HG02884 (cell line): Measurements from ENCODE around the gene SOCS3.

Experiments
- ATAC-seq: cut with Tn5 transposase; IDR thresholded peaks from one replicate; pipeline ENCODE4 v1.9.1; 2021; ENCODE audit warnings: mild to moderate bottlenecking, moderate library complexity; ENCODE audit not compliant: unreplicated experiment

Gene SOCS3

GRCh38 chr17:78391051-78391431 lies 31.2 kb upstream of the SOCS3 start:
- no peak for ATAC-seq

- ATAC-seq: no peak
Measured at GRCh38 chr17:78390241-78391050, 30.6 kb upstream of the SOCS3 start.

GRCh38 chr17:78387977-78388941 lies 28.4 kb upstream of the SOCS3 start:
- no peak for ATAC-seq

GRCh38 chr17:78384479-78385175 lies 24.8 kb upstream of the SOCS3 start:
- no peak for ATAC-seq

GRCh38 chr17:78383725-78384471 lies 24.0 kb upstream of the SOCS3 start:
- no peak for ATAC-seq

GRCh38 chr17:78381601-78382232 lies 21.8 kb upstream of the SOCS3 start:
- ATAC-seq: no peak

GRCh38 chr17:78380370-78380769 lies 20.5 kb upstream of the SOCS3 start:
- ATAC-seq: no peak

GRCh38 chr17:78379131-78379491 lies 19.2 kb upstream of the SOCS3 start:
- no peak for ATAC-seq

GRCh38 chr17:78378225-78379130 lies 18.6 kb upstream of the SOCS3 start, which contains the start of gene PGS1:
Gene PGS1, plus strand, starts transcription at chr17:78378649. Its CDS starts 17 bp downstream, at chr17:78378666.
- no peak for ATAC-seq

GRCh38 chr17:78377858-78378224 lies 18.0 kb upstream of the SOCS3 start:
- ATAC-seq: no peak

GRCh38 chr17:78376161-78376560 lies 16.3 kb upstream of the SOCS3 start:
- no peak for ATAC-seq

GRCh38 chr17:78375401-78376151 lies 15.7 kb upstream of the SOCS3 start:
- ATAC-seq: no peak

GRCh38 chr17:78374631-78375274 lies 14.9 kb upstream of the SOCS3 start:
- no peak for ATAC-seq

GRCh38 chr17:78374189-78374588 lies 14.3 kb upstream of the SOCS3 start:
- ATAC-seq: no peak

- no peak for ATAC-seq
Measured at GRCh38 chr17:78372841-78373240, 13.0 kb upstream of the SOCS3 start.

- no peak for ATAC-seq
Measured at GRCh38 chr17:78371056-78371455, 11.2 kb upstream of the SOCS3 start.

GRCh38 chr17:78369791-78370381 lies 10.0 kb upstream of the SOCS3 start:
- no peak for ATAC-seq
